ENCODE results near the gene CCDC172. TPM values are rescaled to one million over a fixed set of nuclear protein-coding genes. Genes with fewer than 3 reads are reported as not detected.

The CCDC172 gene
- total RNA-seq, 1 experiment from 2014 or later, result not detected

GRCh38 chr10:116306847-116307246, 17.4 kb upstream of the CCDC172 start:
- H3K4me3 ChIP-seq, result no peak overlapping the region
- H3K9me2 ChIP-seq (ENCODE audit: insufficient read depth), result no peaks in the 10 kb centered on the region
- CTCF ChIA-PET, result no interaction called here
- no peaks in the 10 kb centered on the region for H3K79me2 ChIP-seq (ENCODE audit: low read depth)
- H3F3A ChIP-seq (ENCODE audit: insufficient read depth, low read depth), result no peaks in the 10 kb centered on the region
- H3K27ac ChIP-seq, result no peak overlapping the region
- no peaks in the 10 kb centered on the region for H3K4me1 ChIP-seq (replicated peaks; ENCODE audit: insufficient read depth)
- no peak overlapping the region for H3K4me2 ChIP-seq
- DNase-seq, result no peak
- no peak overlapping the region for H2AFZ ChIP-seq
- H3K27me3 ChIP-seq (ENCODE audit: insufficient read depth, low read depth), result no peaks in the 10 kb centered on the region
- no TSS peak for BruUV-seq (replicated peaks)
- intact Hi-C loops (cut with micrococcal nuclease; ENCODE audit: unreplicated experiment), result no loop called here
- H3K9me3 ChIP-seq (ENCODE audit: insufficient read depth, low read depth), result no peaks in the 10 kb centered on the region
- no peak for TF ChIP-seq CTCF (conservative IDR thresholded peaks at IDR 0.05)
- no peak for TF ChIP-seq EZH2 (IDR thresholded peaks at IDR 0.05; ENCODE audit: low read depth)
- POLR2A ChIA-PET (ENCODE audit: unreplicated experiment), result no interaction called here
- no peaks in the 10 kb centered on the region for H3K36me3 ChIP-seq (ENCODE audit: low read depth)
- no peaks in the 10 kb centered on the region for H4K20me1 ChIP-seq (ENCODE audit: insufficient read depth)

- intact Hi-C loops (cut with micrococcal nuclease; ENCODE audit: unreplicated experiment), result no loop called here
- BruUV-seq (replicated peaks), result no TSS peak
- Histone ChIP-seq H3K9me2 (ENCODE audit: insufficient read depth) (no peaks in the 10 kb centered on the region), H2AFZ (no peak overlapping the region), H3K4me1 (replicated peaks; ENCODE audit: insufficient read depth) (no peaks in the 10 kb centered on the region), H3K9me3 (ENCODE audit: insufficient read depth, low read depth) (no peaks in the 10 kb centered on the region), H3F3A (ENCODE audit: insufficient read depth, low read depth) (no peaks in the 10 kb centered on the region), H3K4me2 (no peak overlapping the region), H3K36me3 (ENCODE audit: low read depth) (no peaks in the 10 kb centered on the region), H3K27ac (no peak overlapping the region), H3K27me3 (ENCODE audit: insufficient read depth, low read depth) (no peaks in the 10 kb centered on the region), H3K4me3 (no peak overlapping the region), H3K79me2 (ENCODE audit: low read depth) (no peaks in the 10 kb centered on the region), H4K20me1 (ENCODE audit: insufficient read depth) (no peaks in the 10 kb centered on the region)
- no peak for DNase-seq
- TF ChIP-seq EZH2 (IDR thresholded peaks at IDR 0.05; ENCODE audit: low read depth), result no peak
- no peak for TF ChIP-seq CTCF (conservative IDR thresholded peaks at IDR 0.05)
- CTCF ChIA-PET, result no interaction called here
- POLR2A ChIA-PET (ENCODE audit: unreplicated experiment), result no interaction called here
Measured at GRCh38 chr10:116307455-116307854, 16.8 kb upstream of the CCDC172 start.

- Histone ChIP-seq H4K20me1 (ENCODE audit: insufficient read depth) (no peaks in the 10 kb centered on the region), H3K9me3 (ENCODE audit: insufficient read depth, low read depth) (no peaks in the 10 kb centered on the region), H3K9me2 (ENCODE audit: insufficient read depth) (no peaks in the 10 kb centered on the region), H3K27me3 (ENCODE audit: insufficient read depth, low read depth) (no peaks in the 10 kb centered on the region), H3K4me2 (no peak overlapping the region), H3K36me3 (ENCODE audit: low read depth) (no peaks in the 10 kb centered on the region), H3K4me3 (no peak overlapping the region), H3K4me1 (replicated peaks; ENCODE audit: insufficient read depth) (no peaks in the 10 kb centered on the region), H3F3A (ENCODE audit: insufficient read depth, low read depth) (no peaks in the 10 kb centered on the region), H3K79me2 (ENCODE audit: low read depth) (no peaks in the 10 kb centered on the region), H3K27ac (no peak overlapping the region), H2AFZ (no peak overlapping the region)
- intact Hi-C loops (cut with micrococcal nuclease; ENCODE audit: unreplicated experiment), result no loop called here
- no TSS peak for BruUV-seq (replicated peaks)
- ChIA-PET CTCF (no interaction called here), POLR2A (ENCODE audit: unreplicated experiment) (no interaction called here)
- TF ChIP-seq CTCF (conservative IDR thresholded peaks at IDR 0.05) (no peak), EZH2 (IDR thresholded peaks at IDR 0.05; ENCODE audit: low read depth) (no peak)
- DNase-seq, result no peak
Measured at GRCh38 chr10:116311016-116311415, 13.2 kb upstream of the CCDC172 start.

Data from PC-9 (cell line).